Measurements from ENCODE around the gene NOP14.

- TF ChIP-seq POLR2A (IDR thresholded peaks at IDR 0.05) (no peak), EP300 (IDR thresholded peaks at IDR 0.05) (no peak), CTCF (IDR thresholded peaks at IDR 0.05) (no peak)
These were observed 69.4 kb downstream of the NOP14 start for GRCh38 chr4:2893772-2894171.

All from stomach (tissue), 4 donors.